NB4 (cell line): ENCODE measurements around the gene NUP210.

ENCODE experiments used
- CTCF ChIP-seq: IDR thresholded peaks from one replicate; pipeline ENCODE4 v1.5.1; 2012; ENCODE audit warnings: low read depth, low read length
- MAX ChIP-seq: IDR thresholded peaks from 2 replicates; pipeline ENCODE4 v1.6.1; 2011; ENCODE audit warnings: low read depth, low read length
- MYC ChIP-seq: IDR thresholded peaks from 2 replicates; pipeline ENCODE4 v1.6.1; 2011; ENCODE audit warnings: low read depth, low read length
- POLR2A ChIP-seq: IDR thresholded peaks from 2 replicates; pipeline ENCODE4 v1.6.1; 2011; ENCODE audit warnings: mild to moderate bottlenecking; ENCODE audit not compliant: insufficient read length; ENCODE audit errors: extremely low read depth

GRCh38 chr3:13368834-13369233 lies 51.3 kb downstream of the NUP210 start:
- TF ChIP-seq POLR2A (no peak), CTCF (no peak), MYC (no peak), MAX (no peak)
